ENCODE data around the gene ST3GAL5.

Gene ST3GAL5

DNA sequence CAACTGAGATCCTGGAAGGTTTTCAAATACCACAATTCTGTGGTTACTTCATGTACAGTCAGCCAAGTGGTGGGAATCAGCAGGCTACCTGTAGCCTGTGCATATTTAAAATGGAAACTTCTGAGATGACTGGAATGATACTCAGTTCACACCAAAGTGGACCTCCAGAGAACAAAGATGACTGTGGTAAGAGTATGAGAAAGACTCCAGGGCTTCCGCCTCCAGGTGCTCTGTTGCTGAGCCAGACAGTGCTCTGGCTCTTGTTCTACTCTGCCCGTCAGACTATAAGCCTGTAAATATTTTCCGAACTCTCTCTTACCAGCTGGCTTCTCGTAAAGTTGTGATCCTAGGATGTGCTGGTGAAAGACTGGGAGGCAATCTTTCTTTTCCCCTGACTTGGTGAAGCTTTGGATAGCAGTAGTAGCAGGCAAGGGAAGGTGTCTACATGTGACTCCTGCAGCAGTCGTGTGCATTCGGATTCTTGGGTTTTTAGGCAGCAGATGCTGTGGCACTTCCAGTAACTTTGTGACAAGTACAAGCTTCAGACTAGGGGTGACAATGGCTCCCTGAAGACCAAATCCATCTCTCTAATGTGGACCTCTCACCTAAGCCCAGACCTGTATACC lies 23.1 kb downstream of the ST3GAL5 start:
- Histone ChIP-seq H2BK120ac (ENCODE audit: low read depth, low read length) (no peak overlapping the region), H3K4me2 (ENCODE audit: insufficient read depth, low read length, poor library complexity, severe bottlenecking) (no peak overlapping the region), H3K23ac (ENCODE audit: low read depth, low read length, poor library complexity) (no peak overlapping the region), H3K4me1 (ENCODE audit: control insufficient read depth in 2 of 2, insufficient read depth in 1 of 2, low read depth in 1 of 2, low read length in 2 of 2) (peaks cover 3 to 4% of the 10 kb centered on the region in 2 donors), H3K79me1 (ENCODE audit: low read depth, low read length) (no peaks in the 10 kb centered on the region), H2BK5ac (ENCODE audit: low read length) (no peak overlapping the region), H2BK12ac (ENCODE audit: low read length) (no peak overlapping the region), H3K4ac (ENCODE audit: low read length) (no peak overlapping the region), H2AFZ (ENCODE audit: low read length) (no peak overlapping the region), H2BK15ac (ENCODE audit: low read length) (no peak overlapping the region), H3K9me3 (replicated peaks in 1 of 2; ENCODE audit: control insufficient read depth in 2 of 2, insufficient read depth in 1 of 2, low read depth in 1 of 2, low read length in 2 of 2) (no peaks in the 10 kb centered on the region), H4K8ac (ENCODE audit: low read depth, low read length) (no peak overlapping the region), H3K18ac (ENCODE audit: low read length) (no peak overlapping the region), H4K91ac (ENCODE audit: low read depth, low read length, poor library complexity) (no peak overlapping the region), H3K4me3 (ENCODE audit: low read length in 2 of 2) (no peak overlapping the region), H2AK5ac (ENCODE audit: low read depth, low read length) (no peak overlapping the region), H3K27me3 (ENCODE audit: control insufficient read depth in 3 of 3, insufficient read depth in 3 of 3, low read depth in 1 of 3, low read length in 3 of 3) (no peaks in the 10 kb centered on the region), H3K36me3 (replicated peaks in 1 of 2; ENCODE audit: control insufficient read depth in 2 of 2, insufficient read depth in 2 of 2, low read length in 2 of 2) (no peaks in the 10 kb centered on the region), H3K27ac (replicated peaks; ENCODE audit: low read length) (no peak overlapping the region), H3K14ac (ENCODE audit: low read length) (no peak overlapping the region), H3K9ac (ENCODE audit: low read depth, low read length, poor library complexity) (no peak overlapping the region)
- no CpG with 5 or more reads among the region's 6 CpGs for WGBS, 2 donors (ENCODE audit: extremely low coverage in 2 of 2, insufficient read length in 2 of 2, insufficient replicate concordance in 1 of 2)
- no peak for DNase-seq (ENCODE audit: low spot score)

GRCh38 chr2:85864654-85865053 lies 24.1 kb downstream of the ST3GAL5 start:
- WGBS, 2 donors (ENCODE audit: extremely low coverage in 2 of 2, insufficient read length in 2 of 2, insufficient replicate concordance in 1 of 2) = no CpG with 5 or more reads among the region's 2 CpGs
- Histone ChIP-seq H2AK5ac (ENCODE audit: low read depth, low read length) (no peak overlapping the region), H3K14ac (ENCODE audit: low read length) (no peak overlapping the region), H2BK12ac (ENCODE audit: low read length) (no peak overlapping the region), H3K27me3 (ENCODE audit: control insufficient read depth in 3 of 3, insufficient read depth in 3 of 3, low read depth in 1 of 3, low read length in 3 of 3) (no peaks in the 10 kb centered on the region), H3K4me3 (ENCODE audit: low read length in 2 of 2) (no peak overlapping the region), H3K9ac (ENCODE audit: low read depth, low read length, poor library complexity) (no peak overlapping the region), H3K79me1 (ENCODE audit: low read depth, low read length) (no peaks in the 10 kb centered on the region), H4K91ac (ENCODE audit: low read depth, low read length, poor library complexity) (no peak overlapping the region), H3K4me2 (ENCODE audit: insufficient read depth, low read length, poor library complexity, severe bottlenecking) (no peak overlapping the region), H3K4ac (ENCODE audit: low read length) (no peak overlapping the region), H4K8ac (ENCODE audit: low read depth, low read length) (no peak overlapping the region), H3K27ac (replicated peaks; ENCODE audit: low read length) (no peak overlapping the region), H3K23ac (ENCODE audit: low read depth, low read length, poor library complexity) (no peak overlapping the region), H3K4me1 (ENCODE audit: control insufficient read depth in 2 of 2, insufficient read depth in 1 of 2, low read depth in 1 of 2, low read length in 2 of 2) (peaks cover 2 to 4% of the 10 kb centered on the region in 2 donors), H2BK15ac (ENCODE audit: low read length) (no peak overlapping the region), H3K9me3 (replicated peaks in 1 of 2; ENCODE audit: control insufficient read depth in 2 of 2, insufficient read depth in 1 of 2, low read depth in 1 of 2, low read length in 2 of 2) (no peaks in the 10 kb centered on the region), H3K18ac (ENCODE audit: low read length) (no peak overlapping the region), H3K36me3 (replicated peaks in 1 of 2; ENCODE audit: control insufficient read depth in 2 of 2, insufficient read depth in 2 of 2, low read length in 2 of 2) (no peaks in the 10 kb centered on the region), H2BK120ac (ENCODE audit: low read depth, low read length) (no peak overlapping the region), H2AFZ (ENCODE audit: low read length) (no peak overlapping the region), H2BK5ac (ENCODE audit: low read length) (no peak overlapping the region)
- DNase-seq (ENCODE audit: low spot score) = no peak

GRCh38 chr2:85862426-85862825 lies 26.4 kb downstream of the ST3GAL5 start:
- Histone ChIP-seq H3K4me2 (ENCODE audit: insufficient read depth, low read length, poor library complexity, severe bottlenecking) (no peak overlapping the region), H3K4me3 (ENCODE audit: low read length in 2 of 2) (no peak overlapping the region), H3K9ac (ENCODE audit: low read depth, low read length, poor library complexity) (no peak overlapping the region), H3K4ac (ENCODE audit: low read length) (no peak overlapping the region), H2AK5ac (ENCODE audit: low read depth, low read length) (no peak overlapping the region), H3K36me3 (replicated peaks in 1 of 2; ENCODE audit: control insufficient read depth in 2 of 2, insufficient read depth in 2 of 2, low read length in 2 of 2) (no peaks in the 10 kb centered on the region), H2BK12ac (ENCODE audit: low read length) (no peak overlapping the region), H2BK120ac (ENCODE audit: low read depth, low read length) (no peak overlapping the region), H2AFZ (ENCODE audit: low read length) (no peak overlapping the region), H3K9me3 (replicated peaks in 1 of 2; ENCODE audit: control insufficient read depth in 2 of 2, insufficient read depth in 1 of 2, low read depth in 1 of 2, low read length in 2 of 2) (no peaks in the 10 kb centered on the region), H3K14ac (ENCODE audit: low read length) (no peak overlapping the region), H4K8ac (ENCODE audit: low read depth, low read length) (no peak overlapping the region), H3K79me1 (ENCODE audit: low read depth, low read length) (no peaks in the 10 kb centered on the region), H3K18ac (ENCODE audit: low read length) (no peak overlapping the region), H3K27ac (replicated peaks; ENCODE audit: low read length) (no peak overlapping the region), H2BK5ac (ENCODE audit: low read length) (no peak overlapping the region), H4K91ac (ENCODE audit: low read depth, low read length, poor library complexity) (no peak overlapping the region), H3K27me3 (ENCODE audit: control insufficient read depth in 3 of 3, insufficient read depth in 3 of 3, low read depth in 1 of 3, low read length in 3 of 3) (no peaks in the 10 kb centered on the region), H3K4me1 (ENCODE audit: control insufficient read depth in 2 of 2, insufficient read depth in 1 of 2, low read depth in 1 of 2, low read length in 2 of 2) (peaks cover 0 to 6% of the 10 kb centered on the region in 2 donors), H2BK15ac (ENCODE audit: low read length) (no peak overlapping the region), H3K23ac (ENCODE audit: low read depth, low read length, poor library complexity) (no peak overlapping the region)
- DNase-seq (ENCODE audit: low spot score) = no peak
- no CpG with 5 or more reads among the region's 5 CpGs for WGBS, 2 donors (ENCODE audit: extremely low coverage in 2 of 2, insufficient read length in 2 of 2, insufficient replicate concordance in 1 of 2)

- no peak overlapping the region for H4K8ac ChIP-seq (ENCODE audit: low read depth, low read length)
- no peak overlapping the region for H3K4me2 ChIP-seq (ENCODE audit: insufficient read depth, low read length, poor library complexity, severe bottlenecking)
- H3K4me1 ChIP-seq (ENCODE audit: control insufficient read depth in 2 of 2, insufficient read depth in 1 of 2, low read depth in 1 of 2, low read length in 2 of 2) = peaks cover 0 to 6% of the 10 kb centered on the region in 2 donors
- no peak overlapping the region for H3K23ac ChIP-seq (ENCODE audit: low read depth, low read length, poor library complexity)
- H3K79me1 ChIP-seq (ENCODE audit: low read depth, low read length) = no peaks in the 10 kb centered on the region
- H3K9me3 ChIP-seq (replicated peaks in 1 of 2; ENCODE audit: control insufficient read depth in 2 of 2, insufficient read depth in 1 of 2, low read depth in 1 of 2, low read length in 2 of 2) = no peaks in the 10 kb centered on the region
- no peaks in the 10 kb centered on the region for H3K36me3 ChIP-seq (replicated peaks in 1 of 2; ENCODE audit: control insufficient read depth in 2 of 2, insufficient read depth in 2 of 2, low read length in 2 of 2)
- no CpG with 5 or more reads among the region's 5 CpGs for WGBS, 2 donors (ENCODE audit: extremely low coverage in 2 of 2, insufficient read length in 2 of 2, insufficient replicate concordance in 1 of 2)
- no peak overlapping the region for H2AK5ac ChIP-seq (ENCODE audit: low read depth, low read length)
- H2AFZ ChIP-seq (ENCODE audit: low read length) = peak overlapping the region; percentile 46
- H2BK5ac ChIP-seq (ENCODE audit: low read length) = no peak overlapping the region
- H3K4me3 ChIP-seq (ENCODE audit: low read length in 2 of 2) = no peak overlapping the region
- no peak overlapping the region for H2BK12ac ChIP-seq (ENCODE audit: low read length)
- H3K4ac ChIP-seq (ENCODE audit: low read length) = no peak overlapping the region
- DNase-seq (ENCODE audit: low spot score) = no peak
- H3K9ac ChIP-seq (ENCODE audit: low read depth, low read length, poor library complexity) = no peak overlapping the region
- no peak overlapping the region for H2BK120ac ChIP-seq (ENCODE audit: low read depth, low read length)
- no peak overlapping the region for H2BK15ac ChIP-seq (ENCODE audit: low read length)
- H3K14ac ChIP-seq (ENCODE audit: low read length) = no peak overlapping the region
- H4K91ac ChIP-seq (ENCODE audit: low read depth, low read length, poor library complexity) = no peak overlapping the region
- H3K27me3 ChIP-seq (ENCODE audit: control insufficient read depth in 3 of 3, insufficient read depth in 3 of 3, low read depth in 1 of 3, low read length in 3 of 3) = no peaks in the 10 kb centered on the region
- H3K27ac ChIP-seq (replicated peaks; ENCODE audit: low read length) = no peak overlapping the region
- no peak overlapping the region for H3K18ac ChIP-seq (ENCODE audit: low read length)
Observed at GRCh38 chr2:85861650-85862049, 27.1 kb downstream of the ST3GAL5 start.

Data from neuronal stem cell (in vitro differentiated cells).